ENCODE measurements around the gene LSM4.
"Not testable (repeated sequence)": the region's sequence is repeated elsewhere in the genome, so short reads cannot be mapped to it uniquely, and the experiment has no call there.

The LSM4 gene

DNA sequence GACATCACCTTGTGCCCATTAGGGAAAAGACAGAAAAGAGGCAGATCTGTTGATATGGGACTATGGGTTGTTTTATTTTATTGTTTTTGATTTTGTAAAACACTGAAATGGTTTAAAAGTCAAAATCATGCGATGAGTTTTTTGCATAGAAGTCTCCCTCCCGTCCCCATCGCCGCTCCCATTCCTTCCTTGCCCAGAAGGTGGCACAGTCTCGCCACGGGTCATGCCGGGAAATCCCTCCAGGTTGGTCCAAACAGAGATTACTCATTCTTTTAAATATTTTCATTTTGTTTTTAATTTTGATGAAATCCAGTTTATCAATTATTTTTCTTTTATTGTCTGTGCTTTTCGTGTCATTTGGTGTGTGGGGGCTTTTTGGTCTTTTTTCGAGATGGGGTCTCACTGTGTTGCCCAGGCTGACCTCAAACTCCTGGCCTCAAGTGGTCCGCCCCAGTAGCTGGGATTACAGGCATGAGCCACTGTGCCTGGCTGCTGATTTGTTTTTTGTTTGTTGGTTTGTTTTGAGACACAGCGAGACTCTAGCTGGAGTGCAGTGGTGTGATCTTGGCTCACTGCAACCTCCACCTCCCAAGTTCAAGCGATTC is 26.8 kb upstream of the LSM4 start:
- Histone ChIP-seq H3K4me1 (ENCODE audit: insufficient read depth, low read length, poor library complexity, severe bottlenecking) (no peaks in the 10 kb centered on the region), H3K9me2 (replicated peaks; ENCODE audit: low read depth, low read length) (no peaks in the 10 kb centered on the region), H3K27me3 (ENCODE audit: insufficient read depth, low read length, poor library complexity, severe bottlenecking) (no peaks in the 10 kb centered on the region), H4K20me1 (ENCODE audit: insufficient read depth, low read length, poor library complexity, severe bottlenecking) (no peaks in the 10 kb centered on the region), H3K79me2 (ENCODE audit: insufficient read depth, low read length) (no peaks in the 10 kb centered on the region; the same call in 1 of the 2 replicates), H3K9me3 (ENCODE audit: insufficient read depth, low read depth, low read length) (no peaks in the 10 kb centered on the region), H3F3A (ENCODE audit: low read depth) (0 out of 2 replicates have a peak, but pooled peaks cover 2% of the 10 kb centered on the region), H3K9ac (ENCODE audit: low read depth, low read length, poor library complexity, severe bottlenecking) (no peak overlapping the region), H3K4me2 (ENCODE audit: low read depth, low read length, poor library complexity, severe bottlenecking) (no peak overlapping the region), H3K4me3 (ENCODE audit: low read length, poor library complexity, severe bottlenecking) (no peak overlapping the region), H3K36me3 (ENCODE audit: insufficient read depth, low read length) (no peaks in the 10 kb centered on the region), H2AFZ (ENCODE audit: low read length) (no peak overlapping the region)
- TF ChIP-seq, protein P1, sequence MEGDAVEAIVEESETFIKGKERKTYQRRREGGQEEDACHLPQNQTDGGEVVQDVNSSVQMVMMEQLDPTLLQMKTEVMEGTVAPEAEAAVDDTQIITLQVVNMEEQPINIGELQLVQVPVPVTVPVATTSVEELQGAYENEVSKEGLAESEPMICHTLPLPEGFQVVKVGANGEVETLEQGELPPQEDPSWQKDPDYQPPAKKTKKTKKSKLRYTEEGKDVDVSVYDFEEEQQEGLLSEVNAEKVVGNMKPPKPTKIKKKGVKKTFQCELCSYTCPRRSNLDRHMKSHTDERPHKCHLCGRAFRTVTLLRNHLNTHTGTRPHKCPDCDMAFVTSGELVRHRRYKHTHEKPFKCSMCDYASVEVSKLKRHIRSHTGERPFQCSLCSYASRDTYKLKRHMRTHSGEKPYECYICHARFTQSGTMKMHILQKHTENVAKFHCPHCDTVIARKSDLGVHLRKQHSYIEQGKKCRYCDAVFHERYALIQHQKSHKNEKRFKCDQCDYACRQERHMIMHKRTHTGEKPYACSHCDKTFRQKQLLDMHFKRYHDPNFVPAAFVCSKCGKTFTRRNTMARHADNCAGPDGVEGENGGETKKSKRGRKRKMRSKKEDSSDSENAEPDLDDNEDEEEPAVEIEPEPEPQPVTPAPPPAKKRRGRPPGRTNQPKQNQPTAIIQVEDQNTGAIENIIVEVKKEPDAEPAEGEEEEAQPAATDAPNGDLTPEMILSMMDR (conservative IDR thresholded peaks at IDR 0.05; ENCODE audit: low read length), result peak; percentile 84
- TF ChIP-seq EZH2phosphoT487 (IDR thresholded peaks at IDR 0.05; ENCODE audit: borderline replicate concordance), result no peak

DNA sequence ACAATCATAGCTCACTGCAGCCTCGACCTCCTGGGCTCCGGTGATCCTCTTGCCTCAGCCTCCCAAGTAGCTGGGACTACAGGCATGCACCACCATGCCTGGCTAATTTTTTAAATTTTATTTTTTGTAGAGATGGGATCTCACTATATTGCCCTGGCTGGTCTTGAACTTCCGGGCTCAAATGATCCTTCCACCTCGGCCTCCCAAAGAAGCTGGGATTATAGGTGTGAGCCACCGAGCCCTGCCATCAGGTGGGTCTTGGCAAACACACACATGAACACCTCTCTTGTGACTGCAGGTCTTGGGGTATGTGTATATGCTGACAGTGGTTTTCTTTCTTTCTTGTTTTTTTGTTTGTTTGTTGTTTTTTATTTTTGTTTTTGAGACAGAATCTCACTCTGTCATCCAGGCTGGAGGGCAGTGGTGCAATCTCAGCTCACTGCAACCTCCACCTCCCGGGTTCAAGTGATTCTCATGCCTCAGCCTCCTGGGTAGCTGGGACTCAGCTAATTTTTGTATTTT is 26.0 kb upstream of the LSM4 start:
- not testable (repeated sequence) for H3K4me1 ChIP-seq (ENCODE audit: insufficient read depth, low read length, poor library complexity, severe bottlenecking); H3K9me2 ChIP-seq (replicated peaks; ENCODE audit: low read depth, low read length); H3K9me3 ChIP-seq (ENCODE audit: insufficient read depth, low read depth, low read length); H3K27me3 ChIP-seq (ENCODE audit: insufficient read depth, low read length, poor library complexity, severe bottlenecking); H3K9ac ChIP-seq (ENCODE audit: low read depth, low read length, poor library complexity, severe bottlenecking); H3K36me3 ChIP-seq (ENCODE audit: insufficient read depth, low read length); H3K4me2 ChIP-seq (ENCODE audit: low read depth, low read length, poor library complexity, severe bottlenecking); H3K4me3 ChIP-seq (ENCODE audit: low read length, poor library complexity, severe bottlenecking); H3F3A ChIP-seq (ENCODE audit: low read depth); H4K20me1 ChIP-seq (ENCODE audit: insufficient read depth, low read length, poor library complexity, severe bottlenecking); H2AFZ ChIP-seq (ENCODE audit: low read length); H3K79me2 ChIP-seq (ENCODE audit: insufficient read depth, low read length)

DNA sequence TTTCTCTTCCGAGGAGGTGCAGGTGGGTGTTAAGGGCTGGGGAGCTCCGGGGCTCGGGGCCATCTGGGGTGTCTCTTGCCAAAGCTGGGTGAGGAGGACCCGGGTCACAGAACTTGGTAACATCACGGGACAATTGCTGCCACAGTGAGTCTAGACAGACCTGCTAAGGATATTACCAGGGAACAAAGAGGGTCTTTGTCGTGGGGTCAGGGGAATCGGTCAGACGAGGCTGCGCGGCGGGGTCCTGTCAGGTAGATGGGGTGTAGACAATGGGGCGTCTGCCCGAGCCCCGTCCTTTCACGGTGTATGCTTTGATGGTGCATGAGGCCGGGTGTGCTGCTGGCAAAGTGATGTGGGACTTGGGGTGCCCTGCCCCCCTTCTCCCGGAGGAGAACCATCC is 25.3 kb upstream of the LSM4 start:
- Histone ChIP-seq H3K9me3 (ENCODE audit: insufficient read depth, low read depth, low read length) (no peaks in the 10 kb centered on the region), H3K36me3 (ENCODE audit: insufficient read depth, low read length) (no peaks in the 10 kb centered on the region; the same call in 1 of the 2 replicates), H3K4me2 (ENCODE audit: low read depth, low read length, poor library complexity, severe bottlenecking) (no peak overlapping the region), H3K4me3 (ENCODE audit: low read length, poor library complexity, severe bottlenecking) (no peak overlapping the region), H3K9ac (ENCODE audit: low read depth, low read length, poor library complexity, severe bottlenecking) (no peak overlapping the region), H3K79me2 (ENCODE audit: insufficient read depth, low read length) (peaks cover 2% of the 10 kb centered on the region; the same call in 1 of the 2 replicates), H3K4me1 (ENCODE audit: insufficient read depth, low read length, poor library complexity, severe bottlenecking) (no peaks in the 10 kb centered on the region), H3K27me3 (ENCODE audit: insufficient read depth, low read length, poor library complexity, severe bottlenecking) (no peaks in the 10 kb centered on the region), H3F3A (ENCODE audit: low read depth) (0 out of 2 replicates have a peak, but pooled peaks cover 2% of the 10 kb centered on the region), H4K20me1 (ENCODE audit: insufficient read depth, low read length, poor library complexity, severe bottlenecking) (no peaks in the 10 kb centered on the region), H2AFZ (ENCODE audit: low read length) (no peak overlapping the region), H3K9me2 (replicated peaks; ENCODE audit: low read depth, low read length) (no peaks in the 10 kb centered on the region)
- no peak for TF ChIP-seq EZH2phosphoT487 (IDR thresholded peaks at IDR 0.05; ENCODE audit: borderline replicate concordance)
- TF ChIP-seq, protein P1 (conservative IDR thresholded peaks at IDR 0.05; ENCODE audit: low read length), result no peak

DNA sequence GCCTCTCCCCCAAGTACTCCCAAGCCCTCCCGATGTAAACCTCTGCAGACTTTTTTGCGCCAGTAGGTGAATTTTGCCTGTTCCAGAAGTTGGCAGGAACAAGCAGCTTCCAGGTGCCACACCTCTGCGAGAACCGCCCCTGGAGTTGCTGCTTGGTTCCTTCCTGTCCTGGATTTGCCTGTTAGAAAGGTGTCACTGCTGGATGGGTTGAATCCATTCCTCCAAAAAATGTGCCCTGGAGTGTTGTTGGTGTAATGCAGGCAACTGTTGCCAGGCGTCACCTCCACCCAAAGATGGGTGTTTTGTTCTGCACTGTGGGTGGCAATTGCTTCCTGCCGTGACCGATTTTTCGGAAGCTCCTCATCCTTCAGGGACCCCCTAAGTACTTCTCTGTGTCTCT is 23.2 kb upstream of the LSM4 start:
- Histone ChIP-seq H2AFZ (ENCODE audit: low read length) (no peak overlapping the region), H3K4me3 (ENCODE audit: low read length, poor library complexity, severe bottlenecking) (no peak overlapping the region), H3K4me1 (ENCODE audit: insufficient read depth, low read length, poor library complexity, severe bottlenecking) (peaks cover 15% of the 10 kb centered on the region), H3K9ac (ENCODE audit: low read depth, low read length, poor library complexity, severe bottlenecking) (no peak overlapping the region), H3K79me2 (ENCODE audit: insufficient read depth, low read length) (peaks cover 23% of the 10 kb centered on the region), H4K20me1 (ENCODE audit: insufficient read depth, low read length, poor library complexity, severe bottlenecking) (peaks cover 9% of the 10 kb centered on the region), H3K27me3 (ENCODE audit: insufficient read depth, low read length, poor library complexity, severe bottlenecking) (no peaks in the 10 kb centered on the region), H3K9me3 (ENCODE audit: insufficient read depth, low read depth, low read length) (no peaks in the 10 kb centered on the region), H3K4me2 (ENCODE audit: low read depth, low read length, poor library complexity, severe bottlenecking) (no peak overlapping the region), H3K36me3 (ENCODE audit: insufficient read depth, low read length) (no peaks in the 10 kb centered on the region; the same call in 1 of the 2 replicates), H3K9me2 (replicated peaks; ENCODE audit: low read depth, low read length) (no peaks in the 10 kb centered on the region), H3F3A (ENCODE audit: low read depth) (0 out of 2 replicates have a peak, but pooled peaks cover 2% of the 10 kb centered on the region)
- no peak for TF ChIP-seq EZH2phosphoT487 (IDR thresholded peaks at IDR 0.05; ENCODE audit: borderline replicate concordance)
- TF ChIP-seq, protein P1 (conservative IDR thresholded peaks at IDR 0.05; ENCODE audit: low read length), result no peak

All from Loucy (cell line).